GM18909 (cell line): ENCODE measurements around the gene HNRNPR.
"Not testable (repeated sequence)": the region's sequence is repeated elsewhere in the genome, so short reads cannot be mapped to it uniquely, and the experiment has no call there.

Experiments used
- ATAC-seq: cut with Tn5 transposase; IDR thresholded peaks from one replicate; pipeline ENCODE4 v1.9.1; 2021; ENCODE audit warnings: mild to moderate bottlenecking; ENCODE audit not compliant: unreplicated experiment, poor library complexity

Gene HNRNPR

DNA sequence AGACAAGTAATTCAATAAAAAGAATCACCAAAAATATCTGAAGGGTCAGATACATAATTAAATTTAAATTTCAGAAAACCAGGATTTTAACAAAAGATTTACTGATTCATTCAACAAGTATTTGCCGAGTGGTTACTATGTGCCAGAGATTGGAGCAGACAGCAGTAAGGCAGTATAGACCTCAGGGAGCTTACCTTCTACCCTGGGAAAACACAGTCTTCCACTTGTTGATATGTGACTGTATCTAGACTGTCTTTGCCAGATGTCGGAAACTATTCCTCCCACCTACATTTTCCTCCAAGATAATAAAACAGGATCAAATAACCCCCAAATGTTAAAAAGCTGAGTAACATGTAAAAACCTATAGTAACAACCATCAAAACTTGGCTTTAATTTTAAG, 6.2 kb downstream of the HNRNPR start:
- ATAC-seq = no peak

DNA sequence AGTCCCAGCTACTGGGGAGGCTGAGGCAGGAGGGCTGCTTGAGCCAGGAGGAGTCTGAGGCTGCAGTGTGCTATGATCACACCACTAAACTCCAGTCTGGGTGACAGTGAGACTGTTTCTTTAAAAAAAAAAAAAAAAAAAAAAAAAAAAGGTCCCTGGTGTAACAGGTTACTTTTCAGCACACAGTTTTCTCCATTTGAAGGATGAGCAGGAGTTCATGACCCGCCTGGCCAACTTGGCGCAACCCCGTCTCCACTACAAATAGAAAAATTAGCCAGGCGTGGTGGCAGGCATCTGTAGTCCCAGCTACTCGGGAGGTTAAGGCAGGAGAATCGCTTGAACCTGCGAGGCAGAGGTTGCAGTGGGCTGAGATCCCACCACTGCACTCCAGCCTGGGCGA, 12.4 kb downstream of the HNRNPR start:
- ATAC-seq = no peak

DNA sequence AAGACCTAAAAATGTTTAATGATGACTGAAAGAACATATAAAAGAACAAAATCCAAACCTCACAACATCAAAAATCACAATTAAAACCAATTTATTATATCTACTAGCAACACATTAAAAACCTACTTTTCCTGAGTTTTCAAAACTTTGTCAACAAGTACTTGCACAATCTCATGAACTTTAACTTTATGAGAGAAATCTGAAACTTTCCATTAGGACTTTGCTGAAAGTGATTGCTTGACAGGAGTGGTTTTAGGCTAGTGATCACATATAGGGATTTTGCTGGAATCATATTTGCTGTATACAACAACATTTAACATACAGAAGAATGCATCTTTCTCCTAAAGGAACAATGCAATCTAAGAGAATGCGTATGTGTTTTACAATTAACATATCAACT, 13.2 kb downstream of the HNRNPR start:
- ATAC-seq = no peak

DNA sequence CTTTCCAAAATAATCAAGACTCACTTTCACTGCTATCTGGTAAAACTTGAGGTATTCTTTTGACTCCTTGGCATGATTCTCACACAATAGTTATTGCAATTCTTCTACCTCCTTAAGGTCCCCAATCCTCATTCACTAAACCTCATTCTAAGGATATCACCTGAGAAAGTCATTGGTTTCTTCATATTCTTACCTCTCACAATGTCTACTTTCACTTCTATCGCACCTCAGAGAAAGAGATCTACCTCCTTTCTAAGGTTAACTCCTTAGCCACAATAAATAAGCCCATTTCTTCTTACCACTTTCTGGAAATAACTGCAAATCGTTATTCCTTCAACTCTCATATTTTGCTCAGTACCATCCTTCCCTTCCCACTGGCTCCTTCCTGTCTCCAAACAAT, 18.7 kb downstream of the HNRNPR start:
- no peak for ATAC-seq

DNA sequence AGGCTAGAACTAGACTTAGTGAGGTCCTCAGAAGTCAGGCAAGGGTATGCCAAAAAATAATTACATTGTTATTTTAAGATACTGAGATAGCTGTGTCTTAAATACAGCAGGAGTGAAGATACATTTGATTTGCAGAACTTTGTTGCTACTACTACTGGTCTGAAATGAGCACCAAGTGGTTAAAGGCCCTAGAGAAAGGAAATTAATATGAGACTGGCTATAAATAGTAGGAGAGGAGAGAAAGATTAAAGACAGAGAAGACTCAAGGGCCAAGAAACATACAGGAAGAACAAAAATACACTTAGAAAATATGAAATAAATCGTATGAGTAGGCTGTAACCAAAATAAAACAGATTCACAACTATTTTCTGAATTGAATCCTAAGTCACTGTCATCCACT, 21.3 kb downstream of the HNRNPR start:
- ATAC-seq = no peak

DNA sequence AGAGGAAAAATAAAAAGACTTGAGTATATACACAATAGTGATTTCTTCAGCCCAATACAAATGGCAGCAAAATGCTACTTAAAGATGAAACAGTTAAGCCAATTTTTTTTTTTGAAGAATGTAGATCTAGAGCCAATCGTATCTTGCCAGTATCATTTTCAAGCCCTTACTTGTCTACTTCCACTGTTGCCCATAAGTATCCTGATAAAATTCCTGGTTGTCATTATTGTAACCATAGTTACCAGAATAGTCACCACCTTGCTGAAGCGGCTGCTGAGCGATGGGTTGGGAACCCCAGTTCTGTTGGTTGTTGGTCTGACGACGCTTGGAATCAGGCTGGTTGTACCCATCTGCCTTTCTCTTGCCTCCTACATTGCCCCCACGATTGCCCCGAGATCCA, 33.8 kb downstream of the HNRNPR start:
- not testable (repeated sequence) for ATAC-seq

DNA sequence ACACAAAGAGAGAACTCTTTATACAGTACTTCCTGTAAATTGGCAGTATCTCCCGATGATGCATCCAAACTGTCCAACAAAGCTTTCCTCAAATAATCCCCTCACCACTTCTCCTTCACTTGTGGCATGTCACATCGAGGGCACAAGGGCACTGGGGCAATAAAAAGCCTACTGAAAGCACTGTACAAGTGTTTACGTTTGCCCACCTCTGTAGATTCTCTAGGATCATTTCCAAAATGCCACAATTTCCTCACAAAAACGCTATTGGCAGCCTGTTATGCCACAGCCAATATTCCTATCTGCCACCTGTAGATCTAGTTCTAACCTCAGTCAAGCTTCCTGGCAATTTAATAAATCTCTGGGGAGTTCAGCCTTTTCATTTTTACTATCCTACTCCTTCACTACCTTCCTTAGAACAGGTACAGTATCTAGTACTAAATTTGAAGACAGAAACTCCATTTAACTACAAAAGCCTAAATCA, 39.9 kb downstream of the HNRNPR start:
- ATAC-seq = no peak

DNA sequence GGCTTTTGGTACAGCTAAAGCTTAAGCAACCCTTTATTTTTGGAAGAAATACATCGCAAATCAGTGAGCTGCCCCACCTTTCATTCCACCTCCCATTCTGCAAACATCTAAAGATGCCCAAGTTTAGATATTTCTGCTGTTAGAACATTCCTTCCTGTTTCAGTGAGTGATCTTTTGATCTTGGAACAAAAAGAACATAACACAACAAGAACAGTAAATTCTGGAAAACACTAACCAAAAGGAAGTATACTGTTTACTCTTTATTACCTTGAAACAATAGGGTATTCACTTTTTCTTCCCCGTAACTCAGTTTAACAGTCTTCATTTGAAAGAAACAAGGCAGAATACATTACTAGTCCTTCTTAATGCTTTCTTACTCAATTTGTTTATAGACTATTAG, 40.6 kb downstream of the HNRNPR start:
- no peak for ATAC-seq

DNA sequence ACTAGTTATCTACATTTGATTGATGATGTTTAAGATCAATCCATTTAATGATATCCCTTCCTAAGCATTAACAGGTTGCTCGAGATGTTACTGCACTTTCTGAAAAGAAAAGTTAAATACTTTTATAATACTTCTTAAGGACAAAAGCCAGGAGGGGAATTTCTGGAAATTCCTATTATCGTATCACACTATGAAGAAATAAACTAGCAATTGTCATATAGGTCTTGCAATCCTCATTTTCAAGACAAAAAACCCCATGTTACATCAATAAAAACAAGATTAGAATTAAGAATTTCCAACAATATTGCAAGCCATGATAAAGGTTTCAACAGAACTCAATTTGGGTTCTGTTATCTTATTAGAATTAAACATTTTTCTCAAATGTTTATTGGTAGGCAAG, 47.2 kb downstream of the HNRNPR start:
- ATAC-seq = no peak

DNA sequence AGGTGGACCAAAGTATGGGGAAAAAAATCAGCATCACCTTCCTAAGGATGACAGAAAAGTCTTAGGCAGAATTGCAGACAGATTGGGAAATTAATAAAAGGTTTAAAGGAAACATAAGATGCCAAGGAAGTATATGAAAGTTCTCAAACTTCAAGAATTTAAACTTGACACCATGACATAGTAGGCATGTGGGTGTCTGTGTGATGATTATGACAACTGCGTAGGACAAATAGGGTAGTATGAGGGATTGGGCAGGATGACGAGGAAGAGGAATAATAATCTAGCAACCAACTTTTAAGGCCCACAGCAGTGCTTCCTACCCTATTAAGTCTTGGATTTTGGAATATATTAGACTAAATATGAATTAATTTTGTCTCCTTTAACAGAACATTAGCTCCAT, 52.4 kb downstream of the HNRNPR start:
- no peak for ATAC-seq

DNA sequence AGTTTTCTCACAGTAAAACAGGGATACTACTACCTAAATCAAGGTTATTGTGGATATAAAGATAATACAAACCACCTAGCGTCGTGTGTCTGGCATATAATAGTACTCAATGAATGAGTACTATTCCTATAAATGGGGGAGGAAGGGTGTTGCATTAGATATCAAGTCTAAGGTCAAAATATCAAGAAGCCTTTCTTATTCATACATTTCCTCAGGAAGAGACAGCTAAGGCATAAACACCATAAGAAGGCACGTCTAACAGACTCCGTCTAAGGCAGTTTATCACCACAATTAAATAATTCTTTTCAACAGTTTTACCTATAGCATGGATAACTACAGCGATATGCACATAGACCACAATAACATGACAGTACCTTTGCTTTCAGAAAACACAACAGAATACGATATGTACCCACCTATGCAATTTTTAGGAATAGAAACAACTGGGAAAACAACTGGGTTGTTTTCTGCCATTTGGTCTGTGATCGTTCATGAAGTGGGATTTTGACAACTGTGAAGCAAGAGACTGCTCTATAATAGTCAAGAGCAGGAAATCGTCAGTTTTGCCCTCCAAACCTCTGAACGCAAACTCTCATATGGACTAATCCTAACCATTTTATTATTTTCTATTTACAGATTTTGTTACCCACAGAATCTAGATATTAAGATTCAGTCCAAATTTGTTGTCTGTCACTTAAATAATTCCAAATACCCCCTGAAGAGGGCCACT, 53.1 kb downstream of the HNRNPR start:
- no peak for ATAC-seq

DNA sequence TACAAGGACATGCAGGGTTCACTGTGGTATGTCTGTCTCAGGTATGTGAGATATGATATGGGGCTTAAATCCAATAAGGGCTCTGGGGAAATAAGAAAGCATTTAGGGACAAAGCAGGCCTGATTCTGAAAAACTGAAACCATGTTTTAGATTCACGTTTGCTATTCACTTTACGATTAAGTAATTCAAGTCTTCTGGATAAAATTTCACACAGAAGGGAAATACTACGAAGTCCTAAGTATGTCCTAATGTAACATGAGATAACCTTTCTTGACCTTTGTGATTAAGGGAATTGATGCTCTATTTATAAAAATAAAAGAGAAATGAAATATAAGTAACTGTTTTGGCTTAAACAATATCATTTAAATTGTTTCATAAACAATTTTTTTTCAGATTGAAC, 55.4 kb downstream of the HNRNPR start:
- ATAC-seq = no peak

DNA sequence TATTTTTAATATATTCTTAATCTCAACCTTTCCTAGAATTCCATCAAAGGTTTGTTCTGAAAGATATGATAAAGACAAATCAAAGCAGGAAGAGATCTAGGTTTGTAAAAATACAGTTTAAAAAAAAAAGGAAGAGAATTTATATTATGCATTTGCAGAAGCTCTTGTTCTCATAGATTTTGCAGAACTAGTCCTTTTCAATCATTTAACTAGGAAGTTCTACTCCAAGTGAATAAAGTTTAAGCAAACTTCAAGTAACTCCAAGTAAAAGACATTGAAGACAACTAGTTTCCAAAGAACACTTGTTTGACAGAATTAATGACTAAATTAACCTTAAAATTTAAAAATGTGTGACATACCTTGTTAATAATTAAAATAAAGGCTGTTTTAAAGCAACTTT, 55.9 kb downstream of the HNRNPR start:
- no peak for ATAC-seq

DNA sequence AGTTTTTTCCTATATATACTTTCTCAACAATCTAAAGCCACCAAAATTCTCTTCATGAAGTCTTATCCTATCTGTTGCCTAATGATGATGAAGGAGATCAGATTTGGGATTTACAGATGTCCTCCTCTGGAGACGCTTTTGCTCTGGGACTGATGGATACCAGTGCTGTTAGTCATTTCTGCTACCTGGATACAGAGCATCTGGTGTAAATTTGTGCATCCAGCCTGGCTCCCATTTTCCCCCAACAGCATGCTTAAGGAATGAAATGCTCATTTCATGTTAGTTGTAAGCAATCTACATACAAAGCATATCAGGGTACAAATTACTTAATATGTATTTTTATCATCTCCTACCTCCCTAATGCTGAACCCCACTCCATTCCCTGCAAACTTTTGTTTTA, 57.7 kb downstream of the HNRNPR start:
- no peak for ATAC-seq

DNA sequence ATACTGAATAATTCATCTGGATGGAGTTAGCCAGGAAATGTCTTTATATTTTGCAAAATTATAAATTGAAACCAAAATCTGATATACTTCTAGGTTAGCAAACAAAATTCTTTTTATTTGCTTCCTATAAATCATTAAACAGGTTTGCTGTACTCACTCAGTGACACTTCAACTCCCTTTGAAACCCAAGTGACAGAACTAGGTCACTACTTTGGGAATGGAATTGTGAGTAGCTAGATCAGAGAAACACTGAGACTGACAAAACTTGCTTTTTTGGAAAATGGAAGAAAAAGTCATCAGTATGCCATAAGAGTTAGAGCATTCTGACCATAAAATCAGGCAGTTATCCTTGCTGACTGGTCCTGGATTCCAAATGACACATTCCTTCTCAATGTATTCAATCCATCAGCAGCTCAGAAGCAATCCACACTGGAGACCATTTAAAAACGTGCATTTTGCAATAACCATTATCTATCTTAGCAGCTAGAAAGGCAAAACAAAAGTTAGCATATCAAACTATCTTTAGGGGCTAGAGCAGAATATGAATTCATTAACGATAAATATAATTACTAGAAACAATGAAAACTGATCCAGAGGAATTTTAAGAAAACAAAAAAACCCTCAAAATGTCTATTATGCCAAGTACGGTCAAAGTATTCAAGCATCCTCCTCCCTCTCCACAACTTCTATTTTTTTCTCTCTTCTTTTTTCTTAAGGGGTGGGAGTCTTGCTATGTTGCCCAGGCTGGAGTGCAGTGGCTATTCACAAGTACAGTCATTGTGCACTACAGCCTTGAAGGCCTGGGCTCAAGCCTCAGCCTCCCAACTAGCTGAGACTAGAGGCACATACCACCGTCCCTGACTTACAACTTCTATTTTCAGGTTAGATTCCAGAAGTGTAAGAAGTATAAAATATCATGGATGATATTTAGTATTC, 60.1 kb downstream of the HNRNPR start:
- ATAC-seq = no peak

DNA sequence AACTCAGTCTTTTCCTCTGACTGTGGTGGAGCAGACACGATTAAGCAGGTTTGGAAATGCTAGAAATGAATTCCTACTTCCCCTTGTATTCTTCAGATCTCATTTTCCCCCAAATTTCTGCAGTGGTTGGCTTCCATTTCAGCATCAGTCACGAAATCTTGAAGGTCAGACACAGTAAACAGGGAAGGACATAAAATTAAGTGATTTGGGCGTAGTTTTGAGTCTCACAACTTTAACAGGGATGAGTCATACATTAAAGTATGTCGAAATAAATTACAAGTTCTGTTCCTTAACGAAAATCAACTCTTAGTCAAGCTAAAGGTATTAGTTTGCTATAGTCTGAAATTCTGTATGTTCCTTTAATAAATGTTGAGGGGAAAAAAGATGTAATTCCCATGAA, 61.1 kb downstream of the HNRNPR start:
- no peak for ATAC-seq

DNA sequence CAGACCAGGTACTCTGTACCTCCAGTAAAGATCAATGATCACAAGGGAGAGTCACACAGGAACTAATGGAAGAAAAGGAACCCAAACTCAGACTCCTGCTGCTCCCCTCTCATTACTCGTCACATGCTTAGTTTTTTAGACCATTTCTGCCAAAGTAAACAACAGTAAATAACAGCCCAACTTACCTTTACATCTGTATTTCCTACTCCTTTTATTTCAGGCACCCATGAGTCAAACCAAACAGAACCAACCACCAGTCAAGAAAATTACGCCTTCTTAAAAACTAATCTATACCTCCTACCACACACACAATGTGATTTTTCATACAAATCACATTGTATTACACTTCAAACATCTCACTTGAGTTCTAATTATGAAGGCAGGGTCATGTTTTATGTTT, 65.4 kb downstream of the HNRNPR start:
- no peak for ATAC-seq

DNA sequence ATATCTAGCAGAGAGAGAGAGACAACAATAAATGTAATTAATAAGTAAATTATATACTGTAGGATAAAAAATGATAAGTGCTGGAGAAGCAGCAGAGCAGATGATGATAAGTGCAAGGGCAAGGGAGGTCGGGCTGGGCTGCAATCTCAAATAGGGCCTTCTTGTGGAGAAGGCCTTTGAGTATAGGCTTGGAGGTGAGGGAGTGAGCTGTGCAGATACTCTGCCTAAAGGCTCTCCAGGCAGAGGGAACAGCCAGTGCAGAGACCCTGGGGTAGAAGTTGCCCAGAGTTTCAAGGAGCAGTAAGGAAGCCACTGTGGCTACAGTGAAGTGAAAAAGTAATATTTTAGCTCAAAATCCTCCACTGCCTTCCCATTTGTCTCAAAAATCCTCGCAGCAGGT, 67.6 kb downstream of the HNRNPR start:
- no peak for ATAC-seq

DNA sequence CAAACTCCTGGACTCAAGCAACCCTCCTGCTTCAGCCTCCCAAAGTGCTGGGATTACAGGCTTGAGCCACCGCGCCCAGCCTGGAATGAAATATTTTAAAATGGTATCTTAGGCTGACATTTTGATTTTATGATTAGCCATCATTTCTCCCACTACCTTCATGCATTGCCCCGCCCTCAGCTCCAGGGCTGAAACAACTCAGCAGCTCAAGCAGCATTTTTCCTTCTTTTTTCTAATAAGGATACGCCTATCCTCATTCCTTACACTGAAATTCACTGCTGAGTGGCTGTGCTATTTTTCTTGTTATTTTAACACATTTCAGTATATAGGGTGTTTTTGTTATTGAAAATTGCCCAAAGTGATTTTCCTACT, 70.0 kb downstream of the HNRNPR start:
- ATAC-seq = no peak

DNA sequence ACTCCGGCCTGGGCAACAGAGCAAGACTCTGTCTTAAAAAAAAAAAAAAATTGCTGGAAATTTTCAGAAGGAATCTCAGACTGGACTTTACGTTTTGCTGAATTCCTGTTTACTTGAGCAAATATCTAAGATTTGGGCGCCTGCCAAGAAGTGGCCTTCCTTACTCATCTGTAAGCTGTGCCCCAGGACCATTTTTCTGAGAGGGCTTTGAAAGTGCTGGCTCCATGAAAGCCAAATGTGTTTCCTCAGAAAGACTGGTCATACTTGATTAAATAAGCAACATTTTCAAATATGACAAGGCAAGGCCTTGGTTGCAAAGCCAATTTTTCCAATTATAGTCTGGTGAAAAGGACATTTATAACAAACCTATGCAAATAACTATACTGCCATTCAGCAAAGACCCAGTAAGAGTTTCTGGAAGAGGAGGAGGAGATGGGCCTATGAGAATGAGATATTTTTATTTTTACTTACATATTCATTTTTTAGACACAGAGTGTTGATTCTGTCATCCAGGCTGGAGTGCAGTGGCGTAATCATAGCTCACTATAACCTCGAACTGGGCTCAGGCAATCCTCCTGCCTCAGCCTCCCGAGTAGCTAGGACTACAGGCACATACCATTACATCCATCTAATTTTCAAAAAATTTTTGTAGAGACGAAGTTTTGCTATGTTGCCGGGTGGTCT, 70.5 kb downstream of the HNRNPR start:
- ATAC-seq = no peak

DNA sequence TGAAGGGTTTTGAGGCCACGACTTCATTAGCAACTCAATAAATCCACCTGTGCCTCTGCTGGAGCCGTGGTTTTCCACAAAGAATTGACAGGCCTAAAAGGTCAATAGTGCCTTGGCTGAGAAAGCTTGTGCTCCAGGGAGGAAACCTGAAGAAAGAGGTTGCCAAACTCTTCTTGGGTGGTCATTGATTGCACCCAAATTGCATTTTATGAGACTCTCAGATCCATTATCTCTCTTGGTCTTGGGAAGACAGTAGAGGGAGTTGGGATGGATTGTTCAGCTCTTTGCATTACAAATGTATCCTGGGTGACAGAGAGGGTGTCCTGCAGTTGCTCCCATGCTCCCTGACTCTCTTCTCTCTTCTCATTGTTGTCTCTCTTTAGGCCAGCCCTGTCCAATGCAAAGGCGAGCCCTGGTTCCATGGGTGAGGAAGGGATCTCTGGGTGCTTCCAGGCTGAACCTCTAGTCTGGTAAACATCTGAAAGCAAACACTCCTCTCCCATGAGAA, 80.7 kb downstream of the HNRNPR start:
- ATAC-seq = no peak
